ENCODE data around the gene TIMM44. TPM values are rescaled to one million over a fixed set of nuclear protein-coding genes. Genes with fewer than 3 reads are reported as not detected.

TIMM44 gene
- total and polyA plus RNA-seq, 2 of the 8 experiments (the other 6 are each of a cell fraction or from before 2014, with no cell fraction given), result 131 to 150 TPM

GRCh38 chr19:7887408-7888144 is 55.9 kb downstream of the TIMM44 start (continued):
- TF ChIP-seq CHD7 (IDR thresholded peaks at IDR 0.05; ENCODE audit: insufficient replicate concordance, low read length) (no peak), SP4 (IDR thresholded peaks at IDR 0.05; ENCODE audit: low read length) (no peak), POU5F1 (IDR thresholded peaks at IDR 0.05; ENCODE audit: low read depth, low read length) (no peak), EZH2 (IDR thresholded peaks at IDR 0.05; ENCODE audit: low read depth, low read length, severe bottlenecking) (no peak), SAP30 (IDR thresholded peaks at IDR 0.05; ENCODE audit: insufficient read depth, insufficient replicate concordance, low read length) (no peak), E2F6 (IDR thresholded peaks at IDR 0.05) (no peak), SP2 (IDR thresholded peaks at IDR 0.05; ENCODE audit: low read length) (no peak)
